ENCODE data around the gene DAB2. TPM values are rescaled to one million over a fixed set of nuclear protein-coding genes. Genes with fewer than 3 reads are reported as not detected.
"Not testable (repeated sequence)": the region's sequence is repeated elsewhere in the genome, so short reads cannot be mapped to it uniquely, and the experiment has no call there.

The DAB2 gene
- total RNA-seq, 4 donors from 2014 or later: 39.6 to 71.3 (median 62.1) TPM

DNA sequence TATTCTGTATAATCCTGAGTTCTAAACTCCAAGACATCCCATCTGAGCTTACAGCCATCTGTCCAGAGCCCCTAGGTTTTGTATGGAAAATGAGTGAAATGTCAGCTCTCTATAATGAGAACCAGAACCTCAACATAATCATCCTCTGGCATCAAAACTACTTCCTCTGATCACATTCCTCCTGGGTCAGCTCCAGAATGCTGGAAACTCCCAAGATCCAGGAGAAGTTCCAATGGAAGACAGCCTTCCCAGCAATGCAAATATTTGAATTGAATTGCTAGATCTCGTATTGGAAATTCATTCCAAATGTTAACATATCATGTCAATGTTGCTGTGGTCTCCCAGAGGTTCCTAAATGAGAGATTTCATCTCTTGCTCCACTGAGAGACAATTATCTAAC, 84.3 kb downstream of the DAB2 start:
- H3K27ac ChIP-seq: no peak overlapping the region
- no peak overlapping the region for H3K4me3 ChIP-seq
- H3K27me3 ChIP-seq: no peaks in the 10 kb centered on the region
- H3K4me1 ChIP-seq: no peaks in the 10 kb centered on the region
- H3K36me3 ChIP-seq: no peaks in the 10 kb centered on the region
- DNase-seq: no peak
- no peaks in the 10 kb centered on the region for H3K9me3 ChIP-seq
- TF ChIP-seq POLR2A (IDR thresholded peaks at IDR 0.05): no peak
- TF ChIP-seq, protein P1, sequence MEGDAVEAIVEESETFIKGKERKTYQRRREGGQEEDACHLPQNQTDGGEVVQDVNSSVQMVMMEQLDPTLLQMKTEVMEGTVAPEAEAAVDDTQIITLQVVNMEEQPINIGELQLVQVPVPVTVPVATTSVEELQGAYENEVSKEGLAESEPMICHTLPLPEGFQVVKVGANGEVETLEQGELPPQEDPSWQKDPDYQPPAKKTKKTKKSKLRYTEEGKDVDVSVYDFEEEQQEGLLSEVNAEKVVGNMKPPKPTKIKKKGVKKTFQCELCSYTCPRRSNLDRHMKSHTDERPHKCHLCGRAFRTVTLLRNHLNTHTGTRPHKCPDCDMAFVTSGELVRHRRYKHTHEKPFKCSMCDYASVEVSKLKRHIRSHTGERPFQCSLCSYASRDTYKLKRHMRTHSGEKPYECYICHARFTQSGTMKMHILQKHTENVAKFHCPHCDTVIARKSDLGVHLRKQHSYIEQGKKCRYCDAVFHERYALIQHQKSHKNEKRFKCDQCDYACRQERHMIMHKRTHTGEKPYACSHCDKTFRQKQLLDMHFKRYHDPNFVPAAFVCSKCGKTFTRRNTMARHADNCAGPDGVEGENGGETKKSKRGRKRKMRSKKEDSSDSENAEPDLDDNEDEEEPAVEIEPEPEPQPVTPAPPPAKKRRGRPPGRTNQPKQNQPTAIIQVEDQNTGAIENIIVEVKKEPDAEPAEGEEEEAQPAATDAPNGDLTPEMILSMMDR (IDR thresholded peaks at IDR 0.05): no peak

DNA sequence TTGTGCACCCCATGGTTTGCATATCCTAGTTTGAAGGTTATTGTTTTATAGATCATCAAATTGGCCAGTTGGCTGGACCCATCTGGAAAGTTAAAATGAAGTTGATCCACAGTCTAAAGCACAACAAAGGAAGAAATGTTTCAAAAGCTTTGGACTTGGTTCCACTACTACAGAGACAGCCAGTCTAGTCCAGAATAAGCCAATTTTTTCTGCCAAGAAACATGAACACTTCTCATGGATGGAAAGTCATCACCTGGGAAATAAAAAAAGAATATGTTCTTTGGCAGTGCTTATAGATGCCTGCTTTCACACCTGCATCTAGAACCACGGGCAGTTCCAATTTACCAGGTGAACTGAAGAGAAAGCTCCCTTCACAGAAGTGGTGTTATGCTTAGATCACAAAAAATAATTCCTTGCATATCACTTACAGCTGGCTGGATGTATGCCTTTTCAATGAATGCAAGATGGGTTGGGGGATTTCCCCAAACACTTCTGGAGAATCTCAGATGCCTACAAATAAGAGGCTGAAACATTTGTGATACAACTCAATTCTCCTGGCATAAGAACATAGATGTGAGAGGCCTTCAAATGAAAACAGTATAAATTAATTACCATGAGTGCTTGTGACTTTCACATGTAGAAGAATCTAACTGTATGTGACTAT, 87.4 kb downstream of the DAB2 start:
- no peaks in the 10 kb centered on the region for H3K36me3 ChIP-seq
- H3K9me3 ChIP-seq: no peaks in the 10 kb centered on the region
- DNase-seq: no peak
- no peaks in the 10 kb centered on the region for H3K4me1 ChIP-seq
- H3K4me3 ChIP-seq: no peak overlapping the region
- no peak overlapping the region for H3K27ac ChIP-seq
- no peaks in the 10 kb centered on the region for H3K27me3 ChIP-seq
- TF ChIP-seq POLR2A (IDR thresholded peaks at IDR 0.05): no peak
- TF ChIP-seq, protein P1 (IDR thresholded peaks at IDR 0.05): no peak

- not testable (repeated sequence) for H3K36me3 ChIP-seq, H3K27ac ChIP-seq, H3K9me3 ChIP-seq, H3K27me3 ChIP-seq, H3K4me3 ChIP-seq, DNase-seq, H3K4me1 ChIP-seq
These were observed 90.5 kb downstream of the DAB2 start for GRCh38 chr5:39334296-39334695.

DNA sequence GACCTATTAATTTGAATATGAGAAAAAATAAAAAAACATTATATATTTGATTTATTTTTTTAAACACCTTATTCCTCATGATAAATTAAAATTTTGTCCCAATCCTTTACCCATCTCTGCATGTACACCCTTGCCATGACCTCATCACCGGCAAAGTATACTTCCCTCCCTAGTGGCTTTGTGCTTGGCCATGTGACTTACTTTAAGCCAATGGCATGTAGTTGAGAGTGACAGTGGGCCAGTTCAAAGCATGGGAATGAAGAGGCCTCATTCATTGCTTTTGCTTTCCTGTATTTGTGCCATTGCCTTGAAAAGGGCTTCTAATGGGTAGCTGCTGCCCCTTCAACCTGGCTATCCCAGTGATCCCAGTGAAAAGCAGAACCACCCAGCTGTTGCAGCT, 91.7 kb downstream of the DAB2 start:
- Histone ChIP-seq H3K9me3 (no peaks in the 10 kb centered on the region), H3K27me3 (no peaks in the 10 kb centered on the region), H3K4me3 (no peak overlapping the region), H3K36me3 (no peaks in the 10 kb centered on the region), H3K27ac (no peak overlapping the region), H3K4me1 (no peaks in the 10 kb centered on the region)
- no peak for TF ChIP-seq POLR2A (IDR thresholded peaks at IDR 0.05)
- TF ChIP-seq, protein P1 (IDR thresholded peaks at IDR 0.05): no peak
- no peak for DNase-seq

DNA sequence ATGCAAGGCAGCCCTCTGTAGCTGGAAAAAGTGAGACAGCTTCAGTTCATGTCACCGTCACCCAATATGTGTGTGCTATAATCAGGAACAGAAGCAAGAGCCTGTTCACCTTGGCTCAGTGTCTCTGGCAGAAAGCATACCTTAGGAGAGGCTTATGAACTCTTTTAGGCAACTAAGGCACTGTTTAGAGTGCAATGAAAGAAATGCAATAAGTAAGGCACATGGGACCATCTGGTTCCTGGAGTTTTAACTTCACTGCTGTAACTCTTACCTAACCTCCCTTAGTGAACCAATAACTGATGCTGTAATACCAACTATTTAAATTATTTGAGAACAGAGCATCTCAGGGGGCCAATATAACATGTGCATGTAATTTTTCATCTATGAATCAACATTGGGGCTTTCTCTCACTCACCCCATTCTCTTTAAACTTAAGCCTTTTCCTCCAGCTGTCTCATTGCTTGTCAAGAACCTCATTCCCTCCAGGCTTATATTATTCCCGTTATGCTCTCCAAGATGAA, 92.9 kb downstream of the DAB2 start:
- Histone ChIP-seq H3K27me3 (no peaks in the 10 kb centered on the region), H3K27ac (no peak overlapping the region), H3K9me3 (no peaks in the 10 kb centered on the region), H3K4me1 (no peaks in the 10 kb centered on the region), H3K4me3 (no peak overlapping the region), H3K36me3 (no peaks in the 10 kb centered on the region)
- TF ChIP-seq, protein P1 (IDR thresholded peaks at IDR 0.05): no peak
- no peak for TF ChIP-seq POLR2A (IDR thresholded peaks at IDR 0.05)
- no peak for DNase-seq

GRCh38 chr5:39328731-39329130, 96.0 kb downstream of the DAB2 start:
- H3K9me3 ChIP-seq: no peaks in the 10 kb centered on the region
- no peak for DNase-seq
- H3K36me3 ChIP-seq: no peaks in the 10 kb centered on the region
- H3K27ac ChIP-seq: no peak overlapping the region
- no peak for TF ChIP-seq POLR2A (IDR thresholded peaks at IDR 0.05)
- TF ChIP-seq, protein P1 (IDR thresholded peaks at IDR 0.05): no peak
- H3K4me3 ChIP-seq: no peak overlapping the region
- H3K27me3 ChIP-seq: no peaks in the 10 kb centered on the region
- H3K4me1 ChIP-seq: no peaks in the 10 kb centered on the region

Data from Peyer's patch (tissue), 4 donors.